ENCODE data around the gene AMER1.

Gene AMER1

GRCh38 chrX:64151911-64152310, 53.6 kb downstream of the AMER1 start:
- TF ChIP-seq REST (IDR thresholded peaks at IDR 0.05; ENCODE audit: insufficient read depth in 1 of 2, low read depth in 2 of 2, low read length in 2 of 2) (no peak), FOXP2 (optimal IDR thresholded peaks at IDR 0.05; ENCODE audit: borderline replicate concordance, extremely low read depth, extremely low read length, insufficient read depth) (no peak), TAF1 (IDR thresholded peaks at IDR 0.05; ENCODE audit: borderline replicate concordance, insufficient read depth, low read length) (no peak), POLR2AphosphoS5 (IDR thresholded peaks at IDR 0.05; ENCODE audit: low read depth, low read length) (no peak), SIN3A (IDR thresholded peaks at IDR 0.05; ENCODE audit: borderline replicate concordance, insufficient read depth, low read length) (no peak)

GRCh38 chrX:64150775-64151174, 54.7 kb downstream of the AMER1 start:
- TF ChIP-seq POLR2AphosphoS5 (IDR thresholded peaks at IDR 0.05; ENCODE audit: low read depth, low read length), result no peak
- no peak for TF ChIP-seq TAF1 (IDR thresholded peaks at IDR 0.05; ENCODE audit: borderline replicate concordance, insufficient read depth, low read length)
- no peak for TF ChIP-seq REST (IDR thresholded peaks at IDR 0.05; ENCODE audit: insufficient read depth in 1 of 2, low read depth in 2 of 2, low read length in 2 of 2)
- TF ChIP-seq SIN3A (IDR thresholded peaks at IDR 0.05; ENCODE audit: borderline replicate concordance, insufficient read depth, low read length), result no peak
- TF ChIP-seq FOXP2 (optimal IDR thresholded peaks at IDR 0.05; ENCODE audit: borderline replicate concordance, extremely low read depth, extremely low read length, insufficient read depth), result no peak
